GM21786 (cell line): ENCODE data around the gene MEX3C.

Experiments used
- ATAC-seq: cut with Tn5 transposase; IDR thresholded peaks from one replicate; pipeline ENCODE4 v1.9.1; 2021; ENCODE audit not compliant: unreplicated experiment

The MEX3C gene

GRCh38 chr18:51197661-51198424 lies at the start of gene MEX3C:
Gene MEX3C (minus strand): TSS chr18:51197681. CDS start chr18:51197320, 361 bp downstream.
- ATAC-seq: peak; percentile 76

- no peak for ATAC-seq
Observed at GRCh38 chr18:51241226-51241625, 43.7 kb upstream of the MEX3C start.

GRCh38 chr18:51236225-51236624 lies 38.7 kb upstream of the MEX3C start:
- no peak for ATAC-seq

GRCh38 chr18:51235009-51235789 lies 37.7 kb upstream of the MEX3C start:
- peak; percentile 93 for ATAC-seq

- no peak for ATAC-seq
Observed at GRCh38 chr18:51234117-51235008, 36.9 kb upstream of the MEX3C start.

GRCh38 chr18:51229328-51229727 lies 31.8 kb upstream of the MEX3C start:
- ATAC-seq: no peak

- ATAC-seq: no peak
Observed at GRCh38 chr18:51227660-51228059, 30.2 kb upstream of the MEX3C start.

GRCh38 chr18:51226587-51227350 lies 29.3 kb upstream of the MEX3C start:
- ATAC-seq: no peak

GRCh38 chr18:51226068-51226467 lies 28.6 kb upstream of the MEX3C start:
- ATAC-seq: no peak

- ATAC-seq: no peak
Observed at GRCh38 chr18:51212606-51213005, 15.1 kb upstream of the MEX3C start.

- peak; percentile 97 for ATAC-seq
Observed at GRCh38 chr18:51211552-51211951, 14.1 kb upstream of the MEX3C start.

GRCh38 chr18:51196811-51197660 lies 445 bp downstream of the MEX3C start:
- ATAC-seq: no peak

GRCh38 chr18:51196118-51196810 lies 1.2 kb downstream of the MEX3C start:
- no peak for ATAC-seq

- ATAC-seq: no peak
Observed at GRCh38 chr18:51195451-51196117, 1.9 kb downstream of the MEX3C start.

- ATAC-seq: no peak
Observed at GRCh38 chr18:51195086-51195450, 2.4 kb downstream of the MEX3C start.

- no peak for ATAC-seq
Observed at GRCh38 chr18:51194604-51195003, 2.9 kb downstream of the MEX3C start.

GRCh38 chr18:51193621-51194287 lies 3.7 kb downstream of the MEX3C start:
- no peak for ATAC-seq

- ATAC-seq: no peak
Observed at GRCh38 chr18:51192696-51193095, 4.8 kb downstream of the MEX3C start.
